Smooth muscle cell (in vitro differentiated cells): Measurements from ENCODE around the gene USH1C. TPM values are rescaled to one million over a fixed set of nuclear protein-coding genes. Genes with fewer than 3 reads are reported as not detected.

Experiments used
- DNase-seq: peaks from one replicate; lab custom pipeline; 2025; ENCODE audit not compliant: unreplicated experiment; lab: John Stamatoyannopoulos, UW
- H2AFZ ChIP-seq: fragments of 200-600 bp; sonication (generic); 2 replicates; pipeline ENCODE4 v1.6.0; 2016; ENCODE audit warnings: antibody characterized with exemption, low read depth, mild to moderate bottlenecking
- H3F3A ChIP-seq: fragments of 200-600 bp; sonication (generic); 2 replicates; pipeline ENCODE4 v1.6.0; 2017; ENCODE audit warnings: antibody characterized with exemption, low read depth
- H3K27ac ChIP-seq: fragments of 200-600 bp; sonication (generic); 2 replicates; pipeline ENCODE4 v1.5.1; 2016; ENCODE audit warnings: low read depth, mild to moderate bottlenecking
- H3K27me3 ChIP-seq: fragments of 200-600 bp; sonication (generic); 2 replicates; pipeline ENCODE4 v1.6.1; 2016; ENCODE audit warnings: low read depth, mild to moderate bottlenecking
- H3K36me3 ChIP-seq: fragments of 200-600 bp; sonication (generic); 2 replicates; pipeline ENCODE4 v1.5.1; 2016; ENCODE audit warnings: low read depth
- H3K4me1 ChIP-seq: fragments of 200-600 bp; sonication (generic); 2 replicates; pipeline ENCODE4 v1.5.1; 2016; ENCODE audit warnings: low read depth
- H3K4me2 ChIP-seq: fragments of 200-600 bp; sonication (generic); 2 replicates; pipeline ENCODE4 v1.6.0; 2016; ENCODE audit warnings: mild to moderate bottlenecking
- H3K4me3 ChIP-seq: fragments of 200-600 bp; sonication (generic); 2 replicates; pipeline ENCODE4 v1.5.1; 2016; ENCODE audit warnings: mild to moderate bottlenecking
- H3K79me2 ChIP-seq: fragments of 200-600 bp; sonication (generic); 2 replicates; pipeline ENCODE4 v1.6.0; 2016; ENCODE audit warnings: low read depth, mild to moderate bottlenecking
- H3K9ac ChIP-seq: fragments of 200-600 bp; sonication (generic); 2 replicates; pipeline ENCODE4 v1.6.0; 2016; ENCODE audit warnings: low read depth
- H3K9me3 ChIP-seq: fragments of 200-600 bp; sonication (generic); replicated peaks from 2 replicates; pipeline ENCODE4 v1.5.1; 2016; ENCODE audit warnings: low read depth
- H4K20me1 ChIP-seq: fragments of 200-600 bp; sonication (generic); 2 replicates; pipeline ENCODE4 v1.6.0; 2016; ENCODE audit warnings: low read depth
- CTCF ChIP-seq: fragments of 200-600 bp; sonication (generic); IDR thresholded peaks from 2 replicates; pipeline ENCODE4 v1.5.1; 2017; ENCODE audit warnings: borderline replicate concordance, mild to moderate bottlenecking, antibody characterized with exemption; ENCODE audit not compliant: insufficient read depth, poor library complexity, severe bottlenecking
- WGBS: methylation state at CpG from one replicate; pipeline ENCODE4 v1.1.7; 2016; ENCODE audit warnings: low lambda C conversion rate; 5-methylcytosine and 5-hydroxymethylcytosine counted together
- polyA plus RNA-seq: library from polyadenylated mRNA; unstranded; fragments of >200 nt; fragmentation: Nextera tagmentation; extraction: Ambion mirVana; gene quantifications from 2 replicates; pipeline ENCODE4 v1.2.1, GENCODE V29; 2016
- total RNA-seq: library from RNA; depleted of rRNA; stranded (reverse); fragments of >200 nt; gene quantifications from 2 replicates; pipeline ENCODE4 v1.2.3, GENCODE V29; 2014

The USH1C gene
- total and polyA plus RNA-seq, 2 experiments from 2014 or later: not detected

- no peaks in the 10 kb centered on the region for H3K79me2 ChIP-seq
- H3K4me2 ChIP-seq: no peak overlapping the region
- H3F3A ChIP-seq: no peaks in the 10 kb centered on the region
- TF ChIP-seq CTCF: no peak
- H3K9ac ChIP-seq: no peak overlapping the region
- no peak overlapping the region for H3K27ac ChIP-seq
- H4K20me1 ChIP-seq: no peaks in the 10 kb centered on the region
- WGBS: 91% methylated on average over 2 of the region's 2 CpGs
- peaks cover 59% of the 10 kb centered on the region for H3K27me3 ChIP-seq
- no peak overlapping the region for H2AFZ ChIP-seq
- H3K4me1 ChIP-seq: no peaks in the 10 kb centered on the region
- no peaks in the 10 kb centered on the region for H3K36me3 ChIP-seq
- H3K9me3 ChIP-seq: no peaks in the 10 kb centered on the region
- no peak overlapping the region for H3K4me3 ChIP-seq
- no peak for DNase-seq
These were observed 2.0 kb upstream of the USH1C start for GRCh38 chr11:17546240-17546639.

- Histone ChIP-seq H3K4me1 (no peaks in the 10 kb centered on the region), H3K4me3 (peak overlapping the region; percentile 46), H3K36me3 (no peaks in the 10 kb centered on the region), H3K9me3 (no peaks in the 10 kb centered on the region), H3K27me3 (peaks cover 58% of the 10 kb centered on the region), H3K4me2 (no peak overlapping the region), H3K27ac (no peak overlapping the region), H2AFZ (no peak overlapping the region), H4K20me1 (no peaks in the 10 kb centered on the region), H3F3A (no peaks in the 10 kb centered on the region), H3K79me2 (no peaks in the 10 kb centered on the region), H3K9ac (no peak overlapping the region)
- TF ChIP-seq CTCF: no peak
- 52% methylated on average over 17 of the region's 17 CpGs for WGBS
- no peak for DNase-seq
These were observed 539 bp downstream of the USH1C start for GRCh38 chr11:17543574-17544180.

- H3F3A ChIP-seq: no peaks in the 10 kb centered on the region
- H3K4me1 ChIP-seq: no peaks in the 10 kb centered on the region
- no peak overlapping the region for H3K27ac ChIP-seq
- H3K4me3 ChIP-seq: peak overlapping the region; percentile 46
- DNase-seq: no peak
- no peak overlapping the region for H3K9ac ChIP-seq
- H4K20me1 ChIP-seq: no peaks in the 10 kb centered on the region
- H3K79me2 ChIP-seq: no peaks in the 10 kb centered on the region
- TF ChIP-seq CTCF: no peak
- 84% methylated on average over 2 of the region's 2 CpGs for WGBS
- H3K27me3 ChIP-seq: peaks cover 64% of the 10 kb centered on the region
- no peak overlapping the region for H3K4me2 ChIP-seq
- no peak overlapping the region for H2AFZ ChIP-seq
- H3K9me3 ChIP-seq: no peaks in the 10 kb centered on the region
- no peaks in the 10 kb centered on the region for H3K36me3 ChIP-seq
These were observed 1.2 kb downstream of the USH1C start for GRCh38 chr11:17543041-17543440.

- H3K36me3 ChIP-seq: no peaks in the 10 kb centered on the region
- no peaks in the 10 kb centered on the region for H4K20me1 ChIP-seq
- H3K27me3 ChIP-seq: peaks cover 63% of the 10 kb centered on the region
- H3K4me2 ChIP-seq: no peak overlapping the region
- no peaks in the 10 kb centered on the region for H3K79me2 ChIP-seq
- TF ChIP-seq CTCF: no peak
- H3K4me3 ChIP-seq: peak overlapping the region; percentile 46
- DNase-seq: no peak
- H3K9me3 ChIP-seq: no peaks in the 10 kb centered on the region
- no peak overlapping the region for H3K9ac ChIP-seq
- H3F3A ChIP-seq: no peaks in the 10 kb centered on the region
- H2AFZ ChIP-seq: no peak overlapping the region
- 93% methylated on average over 4 of the region's 4 CpGs for WGBS
- H3K4me1 ChIP-seq: no peaks in the 10 kb centered on the region
- no peak overlapping the region for H3K27ac ChIP-seq
These were observed 2.0 kb downstream of the USH1C start for GRCh38 chr11:17542249-17542648.
